Neutrophil (primary cell): Measurements from ENCODE around the gene GPC5.

Experiments used
- H3K27ac ChIP-seq: fragments of 200-600 bp; sonication (generic); 2 replicates; pipeline ENCODE4 v1.5.1; 2016; ENCODE audit warnings: mild to moderate bottlenecking, moderate library complexity
- H3K27me3 ChIP-seq: fragments of 200-600 bp; sonication (generic); 2 replicates; pipeline ENCODE4 v1.6.0; 2016; ENCODE audit warnings: mild to moderate bottlenecking
- H3K36me3 ChIP-seq: fragments of 200-600 bp; sonication (generic); 2 replicates; pipeline ENCODE4 v1.5.1; 2017
- H3K4me1 ChIP-seq, 2 experiments: fragments of 200-600 bp in 1 of 2; sonication (generic) in 1 of 2; 1 replicate in 1 of 2; 2 replicates in 1 of 2; pipeline versions ENCODE4 v1.5.1 to v1.6.1; 2013 to 2016; ENCODE audit warnings: low read depth in 1 of 2, low read length in 1 of 2, mild to moderate bottlenecking in 1 of 2, moderate library complexity in 1 of 2; ENCODE audit not compliant: control insufficient read depth in 1 of 2, insufficient read depth in 1 of 2
- H3K4me3 ChIP-seq, 2 experiments: fragments of 200-600 bp in 1 of 2; sonication (generic) in 1 of 2; 1 replicate in 1 of 2; 2 replicates in 1 of 2; pipeline ENCODE4 v1.5.1; 2013 to 2016; ENCODE audit warnings: low read depth in 1 of 2, low read length in 1 of 2, mild to moderate bottlenecking in 1 of 2, moderate library complexity in 1 of 2
- H3K9me3 ChIP-seq: fragments of 200-600 bp; sonication (generic); 2 replicates; pipeline ENCODE4 v1.5.1; 2016
- CTCF ChIP-seq: fragments of 200-600 bp; sonication (generic); IDR thresholded peaks from 2 replicates; pipeline ENCODE4 v1.5.1; 2016; ENCODE audit warnings: antibody characterized with exemption

The GPC5 gene

GRCh38 chr13:91586609-91587008 lies 188.2 kb downstream of the GPC5 start:
- Histone ChIP-seq H3K4me3 (no peak overlapping the region), H3K27me3 (no peaks in the 10 kb centered on the region), H3K4me1 (no peaks in the 10 kb centered on the region), H3K36me3 (no peaks in the 10 kb centered on the region), H3K27ac (no peak overlapping the region), H3K9me3 (no peaks in the 10 kb centered on the region)
- TF ChIP-seq CTCF, result no peak

GRCh38 chr13:91588541-91588940 lies 190.1 kb downstream of the GPC5 start:
- Histone ChIP-seq H3K4me3 (no peak overlapping the region), H3K36me3 (no peaks in the 10 kb centered on the region), H3K4me1 (no peaks in the 10 kb centered on the region), H3K27ac (no peak overlapping the region), H3K27me3 (no peaks in the 10 kb centered on the region), H3K9me3 (no peaks in the 10 kb centered on the region)
- TF ChIP-seq CTCF, result no peak

GRCh38 chr13:91592056-91593014 lies 193.9 kb downstream of the GPC5 start:
- Histone ChIP-seq H3K9me3 (no peaks in the 10 kb centered on the region), H3K4me3 (no peak overlapping the region), H3K36me3 (no peaks in the 10 kb centered on the region), H3K4me1 (no peaks in the 10 kb centered on the region), H3K27ac (no peak overlapping the region), H3K27me3 (no peaks in the 10 kb centered on the region)
- no peak for TF ChIP-seq CTCF

DNA sequence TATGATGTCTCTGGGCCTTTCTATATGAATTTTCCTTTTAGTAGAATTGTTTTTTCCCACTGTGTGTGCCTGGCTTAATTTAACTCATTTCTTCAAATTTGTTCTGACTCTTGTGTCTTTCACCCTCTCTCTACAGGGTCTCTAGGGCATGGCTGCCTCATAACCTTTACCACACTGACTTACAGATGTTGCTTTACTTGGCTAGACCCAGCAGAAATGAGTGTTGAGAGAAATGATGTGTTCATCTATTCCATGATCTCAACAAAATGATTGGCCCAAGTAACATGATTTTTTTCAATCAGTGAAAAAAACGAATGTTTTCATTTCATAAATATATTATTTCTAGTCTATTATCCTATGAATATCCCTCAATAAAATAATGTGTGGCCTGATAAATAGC lies 195.0 kb downstream of the GPC5 start:
- H3K9me3 ChIP-seq, result no peaks in the 10 kb centered on the region
- TF ChIP-seq CTCF, result no peak
- no peak overlapping the region for H3K27ac ChIP-seq
- no peak overlapping the region for H3K4me3 ChIP-seq
- no peaks in the 10 kb centered on the region for H3K4me1 ChIP-seq
- H3K27me3 ChIP-seq, result no peaks in the 10 kb centered on the region
- H3K36me3 ChIP-seq, result no peaks in the 10 kb centered on the region

DNA sequence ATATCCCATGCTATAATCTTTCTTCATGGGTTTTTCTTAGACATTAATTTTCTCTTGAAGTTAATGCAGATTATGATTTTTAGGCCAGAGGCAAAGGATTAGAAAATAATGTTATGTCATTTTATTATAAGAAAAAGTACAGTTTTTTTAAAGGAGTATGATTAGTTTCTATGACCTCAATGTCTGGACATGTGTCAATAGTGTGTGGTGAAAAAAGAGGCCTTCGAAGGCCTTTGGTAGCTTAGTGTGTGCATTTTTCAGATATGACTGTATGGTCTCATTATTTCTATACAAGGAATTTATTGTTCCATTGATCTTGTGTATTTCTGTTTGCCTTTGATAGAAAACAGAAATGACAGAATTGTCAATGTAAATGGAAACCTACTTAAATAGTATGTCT lies 195.6 kb downstream of the GPC5 start:
- TF ChIP-seq CTCF, result no peak
- no peak overlapping the region for H3K27ac ChIP-seq
- H3K9me3 ChIP-seq, result no peaks in the 10 kb centered on the region

More for the DNA sequence above, 195.6 kb downstream of the GPC5 start:
- H3K36me3 ChIP-seq, result no peaks in the 10 kb centered on the region
- no peaks in the 10 kb centered on the region for H3K27me3 ChIP-seq
- H3K4me3 ChIP-seq, result no peak overlapping the region
- H3K4me1 ChIP-seq, result no peaks in the 10 kb centered on the region
